Measurements from ENCODE around the gene PGGHG. TPM values are rescaled to one million over a fixed set of nuclear protein-coding genes. Genes with fewer than 3 reads are reported as not detected.
"Not testable (repeated sequence)": the region's sequence is repeated elsewhere in the genome, so short reads cannot be mapped to it uniquely, and the experiment has no call there.

Gene PGGHG
- total RNA-seq, 4 donors from 2014 or later, result 8.5 to 35.3 (median 15.5) TPM

- 85 to 95% methylated on average over 3 to 9 of the region's 23 CpGs for WGBS, 2 donors (ENCODE audit: low coverage in 1 of 2)
- Histone ChIP-seq H3K27ac (no peak overlapping the region), H3K4me1 (peaks cover 0 to 30% (median 14%) of the 10 kb centered on the region in 3 donors), H3K36me3 (no peaks in the 10 kb centered on the region), H3K9me3 (no peaks in the 10 kb centered on the region), H3K27me3 (no peaks in the 10 kb centered on the region), H3K4me3 (no peak overlapping the region)
- ATAC-seq, result no peak
- no peak for TF ChIP-seq EP300 (IDR thresholded peaks at IDR 0.05)
- no peak for TF ChIP-seq POLR2AphosphoS5 (IDR thresholded peaks at IDR 0.05)
- no peak for TF ChIP-seq CTCF (IDR thresholded peaks at IDR 0.05)
- TF ChIP-seq POLR2A (IDR thresholded peaks at IDR 0.05), result no peak
These were observed 43.9 kb downstream of the PGGHG start for GRCh38 chr11:332651-333480.

GRCh38 chr11:333616-334263 is 44.8 kb downstream of the PGGHG start:
- not testable (repeated sequence) for H3K36me3 ChIP-seq, H3K4me3 ChIP-seq, H3K9me3 ChIP-seq, H3K27me3 ChIP-seq, ATAC-seq
- Histone ChIP-seq H3K27ac (peak overlapping the region in 2 of 4 donors; percentile 8 to 51), H3K4me1 (peaks cover 0 to 26% (median 12%) of the 10 kb centered on the region in 3 donors)
- WGBS, 2 donors (ENCODE audit: low coverage in 1 of 2), result 89 to 93% methylated on average over 13 to 14 of the region's 17 CpGs

- TF ChIP-seq POLR2A (IDR thresholded peaks at IDR 0.05) (no peak), EP300 (IDR thresholded peaks at IDR 0.05) (no peak), CTCF (IDR thresholded peaks at IDR 0.05) (no peak), POLR2AphosphoS5 (IDR thresholded peaks at IDR 0.05) (no peak)
- peak; percentile 87 for ATAC-seq
- Histone ChIP-seq H3K9me3 (no peaks in the 10 kb centered on the region), H3K36me3 (no peaks in the 10 kb centered on the region), H3K27ac (peak overlapping the region in 2 of 4 donors; percentile 51 to 58), H3K27me3 (no peaks in the 10 kb centered on the region), H3K4me1 (peaks cover 0 to 26% (median 12%) of the 10 kb centered on the region in 3 donors), H3K4me3 (no peak overlapping the region)
- 46 to 57% methylated on average over 19 to 20 of the region's 25 CpGs for WGBS, 2 donors (ENCODE audit: low coverage in 1 of 2)
These were observed 45.5 kb downstream of the PGGHG start for GRCh38 chr11:334264-334994.

GRCh38 chr11:335779-336658 is 47.1 kb downstream of the PGGHG start:
- Histone ChIP-seq H3K4me1 (peaks cover 0 to 26% (median 12%) of the 10 kb centered on the region in 3 donors), H3K9me3 (no peaks in the 10 kb centered on the region), H3K27ac (peak overlapping the region in 3 of 4 donors; percentile 58 to 71 (median 70)), H3K4me3 (no peak overlapping the region), H3K36me3 (no peaks in the 10 kb centered on the region), H3K27me3 (no peaks in the 10 kb centered on the region)
- TF ChIP-seq POLR2AphosphoS5 (IDR thresholded peaks at IDR 0.05) (no peak), POLR2A (IDR thresholded peaks at IDR 0.05) (no peak), EP300 (IDR thresholded peaks at IDR 0.05) (no peak), CTCF (IDR thresholded peaks at IDR 0.05) (no peak)
- no peak for ATAC-seq
- WGBS, 2 donors (ENCODE audit: low coverage in 1 of 2), result 59 to 63% methylated on average over 5 to 9 of the region's 15 CpGs
